Activated CD8-positive, alpha-beta T cell treated with anti-CD3 and anti-CD28 coated beads for 36 hours (primary cell): ENCODE measurements around the gene EXT2. TPM values are rescaled to one million over a fixed set of nuclear protein-coding genes. Genes with fewer than 3 reads are reported as not detected.

Experiments used
- ATAC-seq: fragments of 200-7000 bp; cut with Tn5 transposase; one replicate; pipeline ENCODE4 v1.10.0; 2021; ENCODE audit warnings: mild to moderate bottlenecking, moderate library complexity
- CTCF ChIA-PET: fragments of 350-600 bp; sonication (Branson Sonifier 250); formaldehyde crosslinking; loops from one replicate; lab custom pipeline; 2021; ENCODE audit warnings: antibody characterized with exemption; lab: Charles Lee
- POLR2A ChIA-PET: fragments of 350-600 bp; sonication (Branson Sonifier 250); formaldehyde crosslinking; loops from one replicate; lab custom pipeline; 2021; ENCODE audit warnings: antibody characterized with exemption; lab: Charles Lee
- DNase-seq: peaks from one replicate; pipeline ENCODE4 v3.0.0-alpha.2; 2020
- H3K27ac Mint-ChIP-seq: one replicate; pipeline ENCODE4 v1.8.0; 2021; ENCODE audit warnings: mild to moderate bottlenecking, mixed read lengths
- H3K27me3 Mint-ChIP-seq: one replicate; pipeline ENCODE4 v1.8.0; 2021; ENCODE audit warnings: mixed read lengths
- H3K36me3 Mint-ChIP-seq: one replicate; pipeline ENCODE4 v1.8.0; 2021; ENCODE audit warnings: low read depth, mixed read lengths
- H3K4me1 Mint-ChIP-seq: one replicate; pipeline ENCODE4 v1.8.0; 2021; ENCODE audit warnings: low read depth, mixed read lengths
- H3K4me3 Mint-ChIP-seq: one replicate; pipeline ENCODE4 v1.8.0; 2021; ENCODE audit warnings: mild to moderate bottlenecking, moderate library complexity, mixed read lengths
- H3K9me3 Mint-ChIP-seq: one replicate; pipeline ENCODE4 v1.8.0; 2021; ENCODE audit warnings: mixed read lengths
- intact Hi-C: fragments of 100-400 bp; cut with micrococcal nuclease; formaldehyde crosslinking; loops from one replicate; pipeline ENCODE4 v1.10.0; 2022
- total RNA-seq, 2 experiments: library from RNA; stranded (reverse); gene quantifications; one replicate each; pipeline ENCODE4 v1.2.3, GENCODE V29; 2021
- TF ChIP-seq, protein P1 (sequence below): fragments of 200-600 bp; IDR thresholded peaks from one replicate; pipeline ENCODE4 v1.8.0; 2022; ENCODE audit warnings: antibody characterized with exemption, mild to moderate bottlenecking

The EXT2 gene
- total RNA-seq, 2 experiments from 2014 or later, result 20.0 to 20.2 TPM

DNA sequence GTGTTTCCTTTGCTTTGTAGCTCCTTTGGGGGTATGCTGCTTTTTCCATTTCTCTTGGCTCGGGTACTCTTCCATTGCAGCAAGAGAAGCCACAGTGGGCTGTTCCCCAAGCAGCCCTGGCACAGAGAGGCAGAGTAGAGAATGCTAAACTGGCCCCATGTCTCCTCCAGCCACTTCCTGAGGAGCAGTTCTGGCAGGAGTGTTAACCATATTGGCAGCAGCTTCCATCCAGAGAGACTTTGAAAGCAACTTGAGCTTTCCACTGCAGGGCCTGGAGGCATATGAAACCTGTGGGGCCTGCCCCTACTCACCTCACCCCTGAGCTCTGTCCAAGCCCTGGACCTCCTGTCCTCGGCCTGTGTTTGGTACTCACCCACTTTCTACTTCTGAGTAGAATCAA lies 152.6 kb downstream of the EXT2 start:
- intact Hi-C loops, result no loop called here
- ATAC-seq (no peak), DNase-seq (no peak)
- Mint-ChIP-seq H3K27ac (no peak overlapping the region), H3K36me3 (peaks cover 51% of the 10 kb centered on the region), H3K9me3 (peaks cover 20% of the 10 kb centered on the region), H3K27me3 (no peaks in the 10 kb centered on the region), H3K4me1 (no peaks in the 10 kb centered on the region), H3K4me3 (no peak overlapping the region)
- TF ChIP-seq, protein P1, sequence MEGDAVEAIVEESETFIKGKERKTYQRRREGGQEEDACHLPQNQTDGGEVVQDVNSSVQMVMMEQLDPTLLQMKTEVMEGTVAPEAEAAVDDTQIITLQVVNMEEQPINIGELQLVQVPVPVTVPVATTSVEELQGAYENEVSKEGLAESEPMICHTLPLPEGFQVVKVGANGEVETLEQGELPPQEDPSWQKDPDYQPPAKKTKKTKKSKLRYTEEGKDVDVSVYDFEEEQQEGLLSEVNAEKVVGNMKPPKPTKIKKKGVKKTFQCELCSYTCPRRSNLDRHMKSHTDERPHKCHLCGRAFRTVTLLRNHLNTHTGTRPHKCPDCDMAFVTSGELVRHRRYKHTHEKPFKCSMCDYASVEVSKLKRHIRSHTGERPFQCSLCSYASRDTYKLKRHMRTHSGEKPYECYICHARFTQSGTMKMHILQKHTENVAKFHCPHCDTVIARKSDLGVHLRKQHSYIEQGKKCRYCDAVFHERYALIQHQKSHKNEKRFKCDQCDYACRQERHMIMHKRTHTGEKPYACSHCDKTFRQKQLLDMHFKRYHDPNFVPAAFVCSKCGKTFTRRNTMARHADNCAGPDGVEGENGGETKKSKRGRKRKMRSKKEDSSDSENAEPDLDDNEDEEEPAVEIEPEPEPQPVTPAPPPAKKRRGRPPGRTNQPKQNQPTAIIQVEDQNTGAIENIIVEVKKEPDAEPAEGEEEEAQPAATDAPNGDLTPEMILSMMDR, result no peak
- ChIA-PET POLR2A (no interaction called here), CTCF (no interaction called here)

DNA sequence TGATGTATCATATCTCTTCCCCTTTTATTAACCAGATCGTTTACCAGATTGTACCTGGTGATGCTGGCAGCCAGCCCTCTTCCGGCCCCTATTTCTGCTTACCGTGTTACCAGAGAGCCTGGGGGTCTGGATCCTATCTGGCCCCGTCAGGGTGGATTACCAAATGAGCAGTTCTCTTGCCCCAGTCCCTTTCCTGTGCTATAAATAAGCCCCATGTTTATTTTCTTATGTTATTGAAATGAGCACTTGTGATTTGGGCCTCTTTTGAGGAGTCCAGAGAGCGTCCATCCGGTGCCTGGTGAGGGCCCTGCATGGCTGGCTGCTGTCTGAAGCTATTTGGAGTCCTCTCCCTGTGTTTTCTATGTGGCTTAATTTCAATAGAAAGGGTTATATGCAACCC lies 154.9 kb downstream of the EXT2 start:
- intact Hi-C loops, result no loop called here
- Mint-ChIP-seq H3K9me3 (peaks cover 22% of the 10 kb centered on the region), H3K27ac (no peak overlapping the region), H3K4me3 (no peak overlapping the region), H3K36me3 (peaks cover 40% of the 10 kb centered on the region), H3K4me1 (no peaks in the 10 kb centered on the region), H3K27me3 (no peaks in the 10 kb centered on the region)
- TF ChIP-seq, protein P1, result no peak
- CTCF ChIA-PET, result no interaction called here
- DNase-seq, result no peak
- ATAC-seq, result no peak
- POLR2A ChIA-PET, result no interaction called here

DNA sequence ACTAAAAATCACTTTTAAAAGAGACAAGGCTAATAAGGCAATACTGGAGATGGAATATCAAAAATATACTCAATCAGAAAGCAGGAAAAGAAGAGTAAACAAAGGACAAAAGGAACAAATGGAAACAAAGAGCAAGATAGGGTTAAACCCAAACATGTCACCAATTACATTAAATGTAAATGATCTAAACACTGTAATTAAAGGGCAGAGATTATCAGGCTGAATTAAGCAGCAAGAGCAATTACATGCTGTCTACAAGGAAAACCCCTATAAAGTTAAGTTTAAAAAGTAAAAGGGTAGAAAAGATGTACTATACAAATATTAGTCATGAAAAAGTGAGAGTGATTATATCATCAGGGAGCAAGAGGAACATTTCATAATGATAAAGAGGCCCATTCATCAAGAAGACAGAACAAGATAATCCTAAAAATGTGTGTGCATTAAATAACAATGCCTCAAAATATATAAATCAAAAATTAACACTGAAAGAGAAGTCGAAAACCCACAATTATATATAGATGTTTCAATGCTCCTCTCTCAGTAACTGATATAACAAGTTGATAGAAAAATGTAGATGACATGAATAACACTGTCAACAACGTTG lies 157.6 kb downstream of the EXT2 start:
- no peak for DNase-seq
- CTCF ChIA-PET, result interaction anchor here (0.6 kb wide), 1 partner anchor 284 kb away, joined by 3 read pairs; no protein-coding TSS in a partner anchor
- intact Hi-C loops, result no loop called here
- H3K36me3 Mint-ChIP-seq, result peaks cover 37% of the 10 kb centered on the region
- H3K27me3 Mint-ChIP-seq, result no peaks in the 10 kb centered on the region
- no peak overlapping the region for H3K27ac Mint-ChIP-seq
- no peak for ATAC-seq
- H3K4me3 Mint-ChIP-seq, result no peak overlapping the region
- POLR2A ChIA-PET, result no interaction called here
- TF ChIP-seq, protein P1, result no peak
- peaks cover 22% of the 10 kb centered on the region for H3K9me3 Mint-ChIP-seq
- peaks cover 7% of the 10 kb centered on the region for H3K4me1 Mint-ChIP-seq

DNA sequence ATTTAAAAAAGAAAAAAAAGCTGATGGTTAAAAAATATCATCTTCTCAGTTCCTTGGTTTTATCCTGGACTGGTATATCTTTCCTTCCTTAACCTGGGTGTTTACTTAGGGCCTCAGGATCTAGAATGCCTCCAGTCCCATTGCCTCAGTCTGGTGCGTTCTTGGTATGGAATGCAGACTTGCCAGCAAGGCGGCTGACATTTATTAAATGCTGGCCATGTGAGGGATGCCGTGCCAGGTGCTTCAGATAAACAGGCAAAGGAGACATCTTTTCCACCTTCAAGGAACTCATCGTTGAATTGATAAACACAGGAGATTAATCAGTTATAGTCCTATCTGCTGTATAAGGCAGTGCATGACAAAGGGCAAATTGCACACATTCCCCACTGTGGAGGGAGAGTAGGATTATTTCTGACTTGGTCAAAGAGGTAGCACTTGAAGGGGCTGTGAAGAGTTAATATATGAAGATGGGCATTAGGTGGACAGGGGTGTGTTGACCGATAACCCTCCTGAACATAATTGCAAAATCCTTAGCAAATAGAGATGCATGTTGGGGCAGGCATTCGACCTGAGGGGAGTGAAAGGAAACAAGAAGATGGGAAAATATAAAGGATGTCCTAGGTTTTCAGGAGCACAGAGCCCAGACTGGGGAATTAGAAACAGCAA lies 160.1 kb downstream of the EXT2 start:
- CTCF ChIA-PET, result no interaction called here
- Mint-ChIP-seq H3K27ac (no peak overlapping the region), H3K4me3 (no peak overlapping the region), H3K27me3 (no peaks in the 10 kb centered on the region), H3K9me3 (peaks cover 17% of the 10 kb centered on the region), H3K36me3 (peaks cover 24% of the 10 kb centered on the region), H3K4me1 (peaks cover 13% of the 10 kb centered on the region)
- intact Hi-C loops, result no loop called here
- DNase-seq (no peak), ATAC-seq (no peak)
- TF ChIP-seq, protein P1, result no peak
- POLR2A ChIA-PET, result no interaction called here

DNA sequence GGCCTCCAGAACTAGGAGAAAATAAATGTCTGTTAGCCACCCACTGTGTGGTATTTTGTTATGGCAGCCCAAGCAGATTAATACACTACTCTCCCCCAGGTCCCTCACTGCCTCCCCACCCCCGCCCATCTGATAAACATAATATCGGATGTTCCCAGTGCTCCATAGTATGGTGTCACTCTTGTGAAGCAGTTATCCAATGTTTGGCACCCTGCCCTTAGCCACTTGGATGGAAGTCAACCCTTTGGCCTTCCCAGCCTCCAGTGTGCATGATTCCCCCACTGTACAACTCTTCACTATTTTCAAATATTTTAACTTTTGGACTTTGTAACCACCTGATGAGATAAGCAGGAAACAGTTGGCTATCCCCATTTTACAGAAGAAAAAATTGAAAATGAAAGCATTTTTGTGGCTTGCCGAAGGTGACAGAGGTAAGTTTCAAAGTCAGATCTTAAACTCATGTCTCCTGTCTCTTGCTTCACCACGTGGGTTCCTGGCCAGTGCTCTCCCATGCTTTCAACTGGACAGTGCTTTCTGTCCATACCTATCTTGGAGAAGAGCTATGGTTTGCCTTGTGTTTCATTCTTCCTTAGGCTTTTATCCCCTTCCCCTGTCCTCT lies 161.3 kb downstream of the EXT2 start:
- ChIA-PET POLR2A (no interaction called here), CTCF (interaction anchor here (1.3 kb wide), 1 partner anchor 14 kb away, joined by 3 read pairs; no protein-coding TSS in a partner anchor)
- ATAC-seq (no peak), DNase-seq (no peak)
- Mint-ChIP-seq H3K36me3 (peaks cover 13% of the 10 kb centered on the region), H3K4me1 (peaks cover 13% of the 10 kb centered on the region), H3K4me3 (no peak overlapping the region), H3K9me3 (peaks cover 15% of the 10 kb centered on the region), H3K27ac (no peak overlapping the region), H3K27me3 (no peaks in the 10 kb centered on the region)
- intact Hi-C loops, result no loop called here
- TF ChIP-seq, protein P1, result no peak
